Subcutaneous preadipocyte (primary cell): Measurements from ENCODE around the gene KPTN. TPM values are rescaled to one million over a fixed set of nuclear protein-coding genes. Genes with fewer than 3 reads are reported as not detected.

ENCODE experiments used
- total RNA-seq: library from RNA; depleted of rRNA; stranded (reverse); fragments of >200 nt; gene quantifications from 2 replicates; pipeline ENCODE4 v1.2.3, GENCODE V29; 2012

The KPTN gene
- 3.3 and 3.5 TPM in 2 replicates for total RNA-seq

DNA sequence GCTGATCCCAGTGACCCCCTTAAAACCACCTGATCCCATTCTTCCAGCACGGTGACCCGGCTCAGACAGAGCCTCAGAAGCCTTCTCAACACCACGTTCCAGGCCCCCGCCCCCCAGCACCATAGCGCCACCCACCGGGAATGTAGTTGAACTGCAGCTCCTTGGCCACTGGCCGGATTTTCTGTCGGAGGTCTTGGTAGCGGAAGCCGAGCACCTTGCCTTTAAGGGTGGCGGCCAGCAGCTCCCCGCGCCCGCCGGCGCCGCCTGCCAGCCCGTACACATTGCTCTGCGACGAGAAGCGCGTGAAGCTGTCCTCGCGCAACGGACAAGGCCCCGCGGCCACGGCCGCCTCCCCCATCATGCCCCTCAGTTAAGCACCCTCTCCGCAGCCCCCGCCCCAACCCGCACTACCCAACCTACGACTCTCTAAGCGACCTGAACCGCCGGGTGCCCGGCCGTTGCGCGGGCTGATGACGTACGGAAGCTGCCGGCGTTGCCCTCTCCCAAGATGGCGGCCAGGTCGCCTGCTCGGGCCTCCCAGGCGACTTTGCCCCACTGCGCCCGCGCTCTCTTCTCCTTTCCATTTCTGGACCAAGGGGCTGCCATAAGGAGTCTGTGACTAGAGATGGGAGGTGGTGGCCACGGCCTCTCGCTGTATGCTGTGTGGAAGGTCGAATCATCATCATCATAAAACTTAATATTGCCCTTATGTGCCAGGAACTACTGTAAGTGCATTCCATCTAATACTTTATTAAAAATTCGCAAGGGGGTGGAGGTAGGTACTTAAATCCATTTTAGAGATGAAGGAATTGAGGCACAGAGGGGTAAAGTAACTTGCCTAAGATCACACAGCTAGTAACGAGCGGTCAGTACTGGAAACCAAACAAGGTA is at the start of gene KPTN:
TSS of gene KPTN (minus strand) at position 420 of the 891 bp plus-strand sequence. CDS start at position 361, 59 bp downstream.

DNA sequence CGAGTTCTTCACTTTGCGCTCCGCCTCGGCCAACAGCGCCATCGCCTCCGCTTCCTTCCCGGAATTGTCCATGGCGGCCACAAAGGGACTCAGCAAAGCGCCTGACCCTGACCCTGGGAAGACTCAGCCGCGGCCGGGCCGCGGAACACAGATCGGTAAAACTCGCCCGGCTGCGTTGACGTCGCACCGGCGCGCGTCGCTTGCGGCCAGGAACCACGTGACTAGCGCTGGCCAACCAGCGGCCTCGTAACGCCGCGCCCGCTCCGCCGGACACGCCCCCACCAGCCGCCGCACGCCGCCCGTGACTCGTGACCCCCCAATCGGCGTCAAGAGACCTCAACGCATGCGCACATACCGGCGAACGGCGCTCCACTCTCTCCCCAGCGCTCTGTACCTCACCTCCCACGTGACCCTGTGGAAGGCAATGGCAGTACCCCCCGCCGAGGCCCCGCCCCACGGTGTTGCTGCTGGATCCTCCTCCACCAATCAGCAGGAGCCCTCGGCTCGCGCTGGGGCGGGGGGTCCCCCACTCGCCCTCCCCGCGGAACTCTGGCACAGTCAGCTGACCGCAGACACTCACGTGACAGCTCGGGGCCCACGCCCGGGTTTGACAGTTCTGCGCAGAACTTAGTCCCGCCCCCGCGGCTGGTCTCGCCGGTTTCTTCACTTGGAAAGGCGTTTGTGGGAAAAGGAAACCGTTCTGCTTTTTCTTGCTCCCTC is 31.0 kb upstream of the KPTN start, which contains the start of gene NAPA:
TSS of gene NAPA (minus strand) at position 195 of the 720 bp plus-strand sequence. CDS start at position 72, 123 bp downstream.

DNA sequence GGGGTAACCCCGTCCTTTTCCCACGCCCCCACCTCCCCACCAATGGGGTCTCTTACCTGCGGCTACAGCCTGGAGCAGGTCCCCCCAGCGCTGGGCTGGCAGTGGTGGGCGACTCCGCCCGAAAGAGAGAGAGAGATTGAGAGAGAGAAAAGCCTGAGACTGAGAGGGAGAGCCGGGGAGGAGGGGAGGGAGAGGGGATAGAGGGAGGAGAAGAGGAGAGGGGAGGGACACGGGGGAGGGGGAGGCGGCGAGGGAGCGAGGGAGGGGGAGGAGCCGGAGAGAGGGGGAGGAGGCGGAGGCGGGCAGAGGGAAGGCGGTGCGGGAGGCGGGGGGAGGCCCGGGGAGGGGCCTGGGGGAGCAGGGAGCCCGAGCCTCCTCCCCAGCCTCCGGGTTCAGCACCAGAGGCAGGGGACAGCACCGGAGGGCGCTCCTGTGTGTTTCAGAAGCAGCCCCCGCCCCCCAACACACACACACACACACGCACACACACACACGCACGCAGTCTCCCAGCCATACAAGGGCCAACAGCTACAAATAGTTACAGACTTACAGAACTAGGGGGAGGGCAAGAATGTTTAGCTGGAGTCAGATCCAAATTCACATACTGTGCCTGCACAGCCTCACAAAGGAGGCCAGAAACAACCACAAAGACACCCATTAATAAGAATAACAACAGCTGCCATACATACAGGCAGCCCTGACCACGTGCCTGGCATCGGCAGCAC is 12.1 kb downstream of the KPTN start, which contains the start of gene SLC8A2:
TSS of gene SLC8A2 (minus strand) at position 161 of the 725 bp plus-strand sequence. CDS start 5,490 bp downstream, outside the sequence.

Other genes starting within 250 kb of the KPTN start
- gene CCDC9, start 227.7 kb downstream of the KPTN start, total RNA-seq, result 5.3 and 5.5 TPM in 2 replicates
- 1.2 and 1.5 TPM in 2 replicates for gene INAFM1, start 209.3 kb downstream of the KPTN start, total RNA-seq
- 0.37 TPM in 1 of 2 replicates, not detected in the other for gene C5AR1, start 174.4 kb downstream of the KPTN start, total RNA-seq
- gene C5AR2, start 152.0 kb downstream of the KPTN start, total RNA-seq, result under 0.01 and 0.20 TPM in 2 replicates
- 12.9 and 22.7 TPM in 2 replicates for gene DHX34, start 134.9 kb downstream of the KPTN start, total RNA-seq
- 20.1 and 34.9 TPM in 2 replicates for gene MEIS3, start 64.7 kb downstream of the KPTN start, total RNA-seq
- not detected in 2 replicates for gene SLC8A2, start 12.3 kb downstream of the KPTN start, total RNA-seq
- gene NAPA, start 30.8 kb upstream of the KPTN start, total RNA-seq, result 59.4 and 63.6 TPM in 2 replicates
- under 0.01 TPM in 2 replicates for gene ZNF541, start 88.9 kb upstream of the KPTN start, total RNA-seq
- 2.9 and 3.1 TPM in 2 replicates for gene BICRA, start 124.9 kb upstream of the KPTN start, total RNA-seq
- gene EHD2, start 229.2 kb upstream of the KPTN start, total RNA-seq, result 123 and 126 TPM in 2 replicates